ENCODE results near the gene ARID4B.
"Not testable (repeated sequence)": the region's sequence is repeated elsewhere in the genome, so short reads cannot be mapped to it uniquely, and the experiment has no call there.

ARID4B gene

GRCh38 chr1:235313931-235314678 lies 13.9 kb downstream of the ARID4B start:
- no peak overlapping the region for H3K9ac ChIP-seq (ENCODE audit: low read depth, low read length)
- no peaks in the 10 kb centered on the region for H3K9me3 ChIP-seq (ENCODE audit: insufficient read depth, low read depth, low read length)
- H3K4me3 ChIP-seq (ENCODE audit: low read length) = no peak overlapping the region
- no peaks in the 10 kb centered on the region; the same call in 1 of the 2 replicates for H3K4me1 ChIP-seq (ENCODE audit: insufficient read depth, low read length)
- H3K36me3 ChIP-seq (ENCODE audit: insufficient read depth, low read depth, low read length) = peaks cover 33% of the 10 kb centered on the region; the same call in 1 of the 2 replicates
- no peak overlapping the region for H3K27ac ChIP-seq (ENCODE audit: low read length)
- H3K27me3 ChIP-seq (ENCODE audit: insufficient read depth, low read length) = no peaks in the 10 kb centered on the region

- Histone ChIP-seq H3K27me3 (ENCODE audit: insufficient read depth, low read length) (no peaks in the 10 kb centered on the region), H3K4me1 (ENCODE audit: insufficient read depth, low read length) (no peaks in the 10 kb centered on the region; the same call in 1 of the 2 replicates), H3K4me3 (ENCODE audit: low read length) (no peak overlapping the region), H3K9me3 (ENCODE audit: insufficient read depth, low read depth, low read length) (no peaks in the 10 kb centered on the region), H3K36me3 (ENCODE audit: insufficient read depth, low read depth, low read length) (peaks cover 27% of the 10 kb centered on the region; the same call in 1 of the 2 replicates), H3K27ac (ENCODE audit: low read length) (no peak overlapping the region), H3K9ac (ENCODE audit: low read depth, low read length) (no peak overlapping the region)
Measured at GRCh38 chr1:235313262-235313661, 14.7 kb downstream of the ARID4B start.

DNA sequence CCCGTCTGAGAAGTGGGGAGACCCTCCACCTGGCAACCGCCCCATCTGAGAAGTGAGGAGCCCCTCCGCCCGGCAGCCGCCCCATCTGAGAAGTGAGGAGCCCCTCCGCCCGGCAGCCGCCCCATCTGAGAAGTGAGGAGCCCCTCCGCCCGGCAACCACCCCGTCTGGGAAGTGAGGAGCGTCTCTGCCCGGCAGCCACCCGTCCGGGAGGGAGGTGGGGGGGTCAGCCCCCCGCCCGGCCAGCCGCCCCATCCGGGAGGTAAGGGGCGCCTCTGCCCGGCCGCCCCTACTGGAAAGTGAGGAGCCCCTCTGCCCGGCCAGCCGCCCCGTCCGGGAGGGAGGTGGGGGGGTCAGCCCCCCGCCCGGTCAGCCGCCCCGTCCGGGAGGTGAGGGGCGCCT lies 18.8 kb downstream of the ARID4B start:
- not testable (repeated sequence) for H3K9me3 ChIP-seq (ENCODE audit: insufficient read depth, low read depth, low read length); H3K4me3 ChIP-seq (ENCODE audit: low read length); H3K27me3 ChIP-seq (ENCODE audit: insufficient read depth, low read length); H3K4me1 ChIP-seq (ENCODE audit: insufficient read depth, low read length); H3K9ac ChIP-seq (ENCODE audit: low read depth, low read length); H3K27ac ChIP-seq (ENCODE audit: low read length)
- peaks cover 22% of the 10 kb centered on the region; the same call in 1 of the 2 replicates for H3K36me3 ChIP-seq (ENCODE audit: insufficient read depth, low read depth, low read length)

GRCh38 chr1:235307158-235308124 lies 20.5 kb downstream of the ARID4B start:
- no peak overlapping the region for H3K9ac ChIP-seq (ENCODE audit: low read depth, low read length)
- peaks cover 22% of the 10 kb centered on the region; the same call in 1 of the 2 replicates for H3K36me3 ChIP-seq (ENCODE audit: insufficient read depth, low read depth, low read length)
- H3K4me1 ChIP-seq (ENCODE audit: insufficient read depth, low read length) = no peaks in the 10 kb centered on the region
- no peak overlapping the region for H3K27ac ChIP-seq (ENCODE audit: low read length)
- H3K4me3 ChIP-seq (ENCODE audit: low read length) = no peak overlapping the region
- no peaks in the 10 kb centered on the region for H3K27me3 ChIP-seq (ENCODE audit: insufficient read depth, low read length)
- H3K9me3 ChIP-seq (ENCODE audit: insufficient read depth, low read depth, low read length) = no peaks in the 10 kb centered on the region

GRCh38 chr1:235304549-235305451 lies 23.2 kb downstream of the ARID4B start:
- H3K36me3 ChIP-seq (ENCODE audit: insufficient read depth, low read depth, low read length) = no peaks in the 10 kb centered on the region
- no peaks in the 10 kb centered on the region for H3K4me1 ChIP-seq (ENCODE audit: insufficient read depth, low read length)
- H3K9me3 ChIP-seq (ENCODE audit: insufficient read depth, low read depth, low read length) = no peaks in the 10 kb centered on the region
- H3K27ac ChIP-seq (ENCODE audit: low read length) = no peak overlapping the region
- H3K27me3 ChIP-seq (ENCODE audit: insufficient read depth, low read length) = no peaks in the 10 kb centered on the region
- H3K9ac ChIP-seq (ENCODE audit: low read depth, low read length) = no peak overlapping the region
- no peak overlapping the region for H3K4me3 ChIP-seq (ENCODE audit: low read length)

DNA sequence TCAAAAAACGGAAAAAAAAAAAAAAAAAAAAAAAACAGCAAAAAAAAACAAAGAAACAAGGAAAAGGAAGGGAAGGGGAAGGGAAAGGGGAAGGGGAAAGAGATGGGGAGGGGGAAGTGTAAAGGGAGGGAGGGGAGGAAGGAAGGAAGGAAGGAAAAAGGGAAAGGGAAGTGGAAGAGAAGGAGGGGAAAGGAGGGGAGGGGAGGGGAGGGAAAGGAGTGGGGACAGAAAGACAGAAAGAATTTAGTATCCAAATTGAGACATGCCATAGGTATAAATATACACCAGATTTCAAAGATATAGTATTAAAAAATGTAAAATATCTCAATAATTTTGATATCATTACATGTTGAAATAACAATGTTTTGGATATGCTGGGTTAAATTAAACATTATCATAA lies 25.8 kb downstream of the ARID4B start:
- H3K4me1 ChIP-seq (ENCODE audit: insufficient read depth, low read length) = no peaks in the 10 kb centered on the region
- H3K9ac ChIP-seq (ENCODE audit: low read depth, low read length) = no peak overlapping the region
- H3K27me3 ChIP-seq (ENCODE audit: insufficient read depth, low read length) = no peaks in the 10 kb centered on the region
- no peak overlapping the region for H3K27ac ChIP-seq (ENCODE audit: low read length)
- no peaks in the 10 kb centered on the region for H3K36me3 ChIP-seq (ENCODE audit: insufficient read depth, low read depth, low read length)
- no peaks in the 10 kb centered on the region; the same call in 1 of the 2 replicates for H3K9me3 ChIP-seq (ENCODE audit: insufficient read depth, low read depth, low read length)
- H3K4me3 ChIP-seq (ENCODE audit: low read length) = no peak overlapping the region

GRCh38 chr1:235299169-235299858 lies 28.7 kb downstream of the ARID4B start:
- H3K4me1 ChIP-seq (ENCODE audit: insufficient read depth, low read length) = no peaks in the 10 kb centered on the region
- no peak overlapping the region for H3K27ac ChIP-seq (ENCODE audit: low read length)
- no peak overlapping the region for H3K9ac ChIP-seq (ENCODE audit: low read depth, low read length)
- H3K4me3 ChIP-seq (ENCODE audit: low read length) = no peak overlapping the region
- H3K36me3 ChIP-seq (ENCODE audit: insufficient read depth, low read depth, low read length) = no peaks in the 10 kb centered on the region
- no peaks in the 10 kb centered on the region; the same call in 1 of the 2 replicates for H3K9me3 ChIP-seq (ENCODE audit: insufficient read depth, low read depth, low read length)
- no peaks in the 10 kb centered on the region for H3K27me3 ChIP-seq (ENCODE audit: insufficient read depth, low read length)

- H3K36me3 ChIP-seq (ENCODE audit: insufficient read depth, low read depth, low read length) = no peaks in the 10 kb centered on the region
- no peak overlapping the region for H3K9ac ChIP-seq (ENCODE audit: low read depth, low read length)
- no peak overlapping the region for H3K27ac ChIP-seq (ENCODE audit: low read length)
- no peaks in the 10 kb centered on the region for H3K27me3 ChIP-seq (ENCODE audit: insufficient read depth, low read length)
- no peak overlapping the region for H3K4me3 ChIP-seq (ENCODE audit: low read length)
- no peaks in the 10 kb centered on the region; the same call in 1 of the 2 replicates for H3K9me3 ChIP-seq (ENCODE audit: insufficient read depth, low read depth, low read length)
- peaks cover under 1% of the 10 kb centered on the region for H3K4me1 ChIP-seq (ENCODE audit: insufficient read depth, low read length)
Measured at GRCh38 chr1:235298758-235299157, 29.2 kb downstream of the ARID4B start.

DNA sequence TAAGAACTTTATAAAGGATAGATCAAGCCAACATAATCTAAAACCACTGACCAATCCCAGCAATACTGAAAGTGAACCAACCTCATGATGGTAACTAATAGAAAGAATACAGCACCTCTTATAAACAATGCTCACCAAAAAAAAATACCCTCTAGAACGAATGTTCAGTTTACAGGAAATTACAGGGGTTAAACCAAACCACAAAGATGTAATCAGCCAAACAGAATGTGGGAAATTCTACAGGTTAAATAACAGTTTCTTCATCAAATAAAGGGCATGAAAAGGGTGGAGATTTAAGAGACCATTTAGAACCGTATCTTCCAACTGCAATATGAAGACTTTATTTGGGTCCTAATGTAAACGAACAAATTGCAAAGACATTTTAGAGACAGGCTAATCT lies 30.4 kb downstream of the ARID4B start:
- Histone ChIP-seq H3K27ac (ENCODE audit: low read length) (no peak overlapping the region), H3K36me3 (ENCODE audit: insufficient read depth, low read depth, low read length) (no peaks in the 10 kb centered on the region), H3K27me3 (ENCODE audit: insufficient read depth, low read length) (no peaks in the 10 kb centered on the region), H3K4me3 (ENCODE audit: low read length) (no peak overlapping the region), H3K9ac (ENCODE audit: low read depth, low read length) (no peak overlapping the region), H3K4me1 (ENCODE audit: insufficient read depth, low read length) (peaks cover 12% of the 10 kb centered on the region), H3K9me3 (ENCODE audit: insufficient read depth, low read depth, low read length) (no peaks in the 10 kb centered on the region; the same call in 1 of the 2 replicates)

GRCh38 chr1:235296729-235297128 lies 31.2 kb downstream of the ARID4B start:
- H3K9ac ChIP-seq (ENCODE audit: low read depth, low read length) = no peak overlapping the region
- H3K27me3 ChIP-seq (ENCODE audit: insufficient read depth, low read length) = no peaks in the 10 kb centered on the region
- H3K9me3 ChIP-seq (ENCODE audit: insufficient read depth, low read depth, low read length) = no peaks in the 10 kb centered on the region; the same call in 1 of the 2 replicates
- no peaks in the 10 kb centered on the region for H3K36me3 ChIP-seq (ENCODE audit: insufficient read depth, low read depth, low read length)
- H3K4me1 ChIP-seq (ENCODE audit: insufficient read depth, low read length) = peaks cover 12% of the 10 kb centered on the region
- H3K4me3 ChIP-seq (ENCODE audit: low read length) = no peak overlapping the region
- H3K27ac ChIP-seq (ENCODE audit: low read length) = no peak overlapping the region
